Neural cell (in vitro differentiated cells): ENCODE results near the gene SLC6A7.

Experiments used
- EP300 ChIP-seq: fragments of 450-650 bp; conservative IDR thresholded peaks from 2 replicates; pipeline ENCODE4 v1.6.1; 2014; ENCODE audit warnings: antibody characterized with exemption, mild to moderate bottlenecking, moderate library complexity; ENCODE audit not compliant: poor library complexity, severe bottlenecking
- EZH2 ChIP-seq: fragments of 200-600, 300-800 bp; shearing (Covaris generic), sonication (generic); IDR thresholded peaks from 2 replicates; pipeline ENCODE4 v1.6.1; 2014; ENCODE audit warnings: antibody characterized with exemption, low read length, borderline replicate concordance, mild to moderate bottlenecking; ENCODE audit not compliant: insufficient read depth, poor library complexity, severe bottlenecking
- MXI1 ChIP-seq: fragments of 450-650 bp; conservative IDR thresholded peaks from 2 replicates; pipeline ENCODE4 v1.6.1; 2014; ENCODE audit warnings: antibody characterized with exemption, mild to moderate bottlenecking; ENCODE audit not compliant: poor library complexity, severe bottlenecking
- POLR2AphosphoS5 ChIP-seq: IDR thresholded peaks from 2 replicates; pipeline ENCODE4 v1.6.1; 2012
- RAD21 ChIP-seq: fragments of 450-650 bp; conservative IDR thresholded peaks from 2 replicates; pipeline ENCODE4 v1.6.1; 2014; ENCODE audit warnings: antibody characterized with exemption, mild to moderate bottlenecking, moderate library complexity
- SMC3 ChIP-seq: fragments of 450-650 bp; conservative IDR thresholded peaks from 2 replicates; pipeline ENCODE4 v1.6.1; 2014; ENCODE audit warnings: antibody characterized with exemption, mild to moderate bottlenecking, moderate library complexity; ENCODE audit not compliant: poor library complexity
- TAF1 ChIP-seq: IDR thresholded peaks from 2 replicates; pipeline ENCODE4 v1.6.1; 2012; ENCODE audit warnings: low read depth
- TF ChIP-seq, protein P1 (sequence below): fragments of 450-650 bp; IDR thresholded peaks from 2 replicates; pipeline ENCODE4 v1.5.1; 2014; ENCODE audit warnings: antibody characterized with exemption, mild to moderate bottlenecking, moderate library complexity; ENCODE audit not compliant: poor library complexity, severe bottlenecking

DNA sequence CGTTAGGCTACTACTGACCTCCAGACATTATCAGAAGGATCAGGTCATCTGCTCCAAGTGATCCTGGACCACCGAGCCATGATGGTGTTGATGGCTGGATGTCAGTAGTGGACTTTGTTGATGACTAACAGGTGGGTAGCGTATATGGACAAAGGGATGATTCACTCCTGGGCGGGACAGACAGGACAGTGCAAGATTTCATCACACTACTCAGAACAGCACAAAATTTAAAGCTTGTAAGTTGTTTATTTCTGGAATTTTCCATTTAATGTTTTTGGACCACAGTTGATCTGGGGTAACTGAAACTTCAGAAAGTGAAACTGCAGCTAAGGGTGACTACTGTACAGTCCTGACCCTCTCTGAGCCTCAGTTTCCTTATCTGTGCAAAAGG is 46.9 kb upstream of the SLC6A7 start:
- no peak for TF ChIP-seq POLR2AphosphoS5
- TF ChIP-seq, protein P1, sequence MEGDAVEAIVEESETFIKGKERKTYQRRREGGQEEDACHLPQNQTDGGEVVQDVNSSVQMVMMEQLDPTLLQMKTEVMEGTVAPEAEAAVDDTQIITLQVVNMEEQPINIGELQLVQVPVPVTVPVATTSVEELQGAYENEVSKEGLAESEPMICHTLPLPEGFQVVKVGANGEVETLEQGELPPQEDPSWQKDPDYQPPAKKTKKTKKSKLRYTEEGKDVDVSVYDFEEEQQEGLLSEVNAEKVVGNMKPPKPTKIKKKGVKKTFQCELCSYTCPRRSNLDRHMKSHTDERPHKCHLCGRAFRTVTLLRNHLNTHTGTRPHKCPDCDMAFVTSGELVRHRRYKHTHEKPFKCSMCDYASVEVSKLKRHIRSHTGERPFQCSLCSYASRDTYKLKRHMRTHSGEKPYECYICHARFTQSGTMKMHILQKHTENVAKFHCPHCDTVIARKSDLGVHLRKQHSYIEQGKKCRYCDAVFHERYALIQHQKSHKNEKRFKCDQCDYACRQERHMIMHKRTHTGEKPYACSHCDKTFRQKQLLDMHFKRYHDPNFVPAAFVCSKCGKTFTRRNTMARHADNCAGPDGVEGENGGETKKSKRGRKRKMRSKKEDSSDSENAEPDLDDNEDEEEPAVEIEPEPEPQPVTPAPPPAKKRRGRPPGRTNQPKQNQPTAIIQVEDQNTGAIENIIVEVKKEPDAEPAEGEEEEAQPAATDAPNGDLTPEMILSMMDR, result no peak
- TF ChIP-seq SMC3, result no peak
- TF ChIP-seq EZH2, result no peak
- no peak for TF ChIP-seq RAD21
- no peak for TF ChIP-seq MXI1
- TF ChIP-seq EP300, result no peak
- TF ChIP-seq TAF1, result no peak
